ENCODE measurements around the gene NAALADL2. TPM values are rescaled to one million over a fixed set of nuclear protein-coding genes. Genes with fewer than 3 reads are reported as not detected.

The NAALADL2 gene
- polyA plus RNA-seq, 1 experiment: 6.3 TPM

DNA sequence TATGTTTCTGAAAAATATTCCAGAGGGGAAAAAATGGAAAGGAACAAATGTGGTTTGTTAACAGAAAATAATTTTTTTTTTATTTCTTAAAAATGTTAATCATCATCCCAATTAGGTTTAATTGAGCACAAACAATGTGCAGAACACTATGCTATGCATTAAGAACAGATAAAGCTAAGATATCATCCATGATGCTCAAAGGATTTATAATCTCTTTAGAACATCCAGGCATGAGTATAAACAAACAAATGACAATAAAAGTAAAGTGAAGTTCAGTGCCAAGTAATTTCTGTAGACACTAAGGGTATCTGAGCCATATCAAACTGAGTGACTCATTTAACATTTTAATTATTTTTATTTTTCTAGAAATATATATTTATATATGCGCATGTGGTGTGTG is 732.2 kb downstream of the NAALADL2 start:
- ChIA-PET POLR2A (no interaction called here), CTCF (no interaction called here)
- DNase-seq (ENCODE audit: low read depth, low spot score): no peak
- Histone ChIP-seq H3K27ac (ENCODE audit: low read depth, low read length) (no peak overlapping the region), H3K9me3 (ENCODE audit: control insufficient read depth, insufficient read depth, low read length) (no peaks in the 10 kb centered on the region; the same call in 1 of the 2 replicates), H3K4me3 (ENCODE audit: low read depth, low read length) (no peak overlapping the region), H3K27me3 (ENCODE audit: control insufficient read depth, insufficient read depth, low read length) (no peaks in the 10 kb centered on the region)
- TF ChIP-seq, protein P1, sequence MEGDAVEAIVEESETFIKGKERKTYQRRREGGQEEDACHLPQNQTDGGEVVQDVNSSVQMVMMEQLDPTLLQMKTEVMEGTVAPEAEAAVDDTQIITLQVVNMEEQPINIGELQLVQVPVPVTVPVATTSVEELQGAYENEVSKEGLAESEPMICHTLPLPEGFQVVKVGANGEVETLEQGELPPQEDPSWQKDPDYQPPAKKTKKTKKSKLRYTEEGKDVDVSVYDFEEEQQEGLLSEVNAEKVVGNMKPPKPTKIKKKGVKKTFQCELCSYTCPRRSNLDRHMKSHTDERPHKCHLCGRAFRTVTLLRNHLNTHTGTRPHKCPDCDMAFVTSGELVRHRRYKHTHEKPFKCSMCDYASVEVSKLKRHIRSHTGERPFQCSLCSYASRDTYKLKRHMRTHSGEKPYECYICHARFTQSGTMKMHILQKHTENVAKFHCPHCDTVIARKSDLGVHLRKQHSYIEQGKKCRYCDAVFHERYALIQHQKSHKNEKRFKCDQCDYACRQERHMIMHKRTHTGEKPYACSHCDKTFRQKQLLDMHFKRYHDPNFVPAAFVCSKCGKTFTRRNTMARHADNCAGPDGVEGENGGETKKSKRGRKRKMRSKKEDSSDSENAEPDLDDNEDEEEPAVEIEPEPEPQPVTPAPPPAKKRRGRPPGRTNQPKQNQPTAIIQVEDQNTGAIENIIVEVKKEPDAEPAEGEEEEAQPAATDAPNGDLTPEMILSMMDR (IDR thresholded peaks at IDR 0.05; ENCODE audit: low read depth, low read length): no peak

DNA sequence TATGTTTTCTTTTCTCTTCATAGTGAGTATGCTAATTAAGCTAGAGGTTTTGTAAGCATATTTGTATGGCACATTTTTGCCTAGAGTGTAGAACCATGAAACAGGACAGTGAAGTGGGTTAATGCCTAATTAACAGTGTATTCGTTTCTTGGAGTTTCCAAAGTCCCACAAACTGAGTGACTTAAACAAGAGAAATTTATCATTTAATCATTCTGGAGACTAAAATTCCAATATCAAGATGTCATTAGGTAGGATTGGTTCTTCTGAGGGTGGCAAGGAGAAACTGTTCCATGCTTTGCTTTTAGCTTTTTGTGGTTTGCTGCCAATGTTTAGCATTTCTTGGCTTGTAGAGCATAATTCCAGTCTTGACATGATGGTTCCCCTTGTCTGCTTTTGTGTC is 734.2 kb downstream of the NAALADL2 start:
- TF ChIP-seq, protein P1 (IDR thresholded peaks at IDR 0.05; ENCODE audit: low read depth, low read length): no peak
- Histone ChIP-seq H3K27me3 (ENCODE audit: control insufficient read depth, insufficient read depth, low read length) (no peaks in the 10 kb centered on the region), H3K9me3 (ENCODE audit: control insufficient read depth, insufficient read depth, low read length) (no peaks in the 10 kb centered on the region; the same call in 1 of the 2 replicates), H3K27ac (ENCODE audit: low read depth, low read length) (no peak overlapping the region), H3K4me3 (ENCODE audit: low read depth, low read length) (no peak overlapping the region)
- CTCF ChIA-PET: no interaction called here
- no peak for DNase-seq (ENCODE audit: low read depth, low spot score)
- POLR2A ChIA-PET: no interaction called here

DNA sequence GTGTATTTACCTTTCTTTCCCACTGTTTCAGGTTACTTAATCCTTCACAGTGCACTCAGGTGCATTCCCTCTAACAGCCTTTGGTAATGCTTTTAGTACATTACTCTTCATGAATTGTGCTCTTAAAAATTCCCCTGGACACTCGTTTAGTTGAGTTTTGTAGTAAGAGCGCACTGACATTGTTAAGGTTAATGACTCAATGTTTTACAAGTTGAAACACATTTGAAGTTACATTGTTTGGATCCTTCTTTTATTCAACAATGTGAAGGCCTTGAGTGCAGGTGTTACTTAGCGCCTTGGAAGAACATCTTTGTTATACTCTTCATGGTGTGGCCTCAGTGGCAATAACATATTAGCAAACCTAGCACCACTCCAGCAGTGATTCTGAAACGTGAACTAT is 739.6 kb downstream of the NAALADL2 start:
- Histone ChIP-seq H3K9me3 (ENCODE audit: control insufficient read depth, insufficient read depth, low read length) (no peaks in the 10 kb centered on the region; the same call in 1 of the 2 replicates), H3K27ac (ENCODE audit: low read depth, low read length) (no peak overlapping the region), H3K27me3 (ENCODE audit: control insufficient read depth, insufficient read depth, low read length) (no peaks in the 10 kb centered on the region), H3K4me3 (ENCODE audit: low read depth, low read length) (no peak overlapping the region)
- CTCF ChIA-PET: no interaction called here
- no peak for DNase-seq (ENCODE audit: low read depth, low spot score)
- TF ChIP-seq, protein P1 (IDR thresholded peaks at IDR 0.05; ENCODE audit: low read depth, low read length): no peak
- POLR2A ChIA-PET: no interaction called here

DNA sequence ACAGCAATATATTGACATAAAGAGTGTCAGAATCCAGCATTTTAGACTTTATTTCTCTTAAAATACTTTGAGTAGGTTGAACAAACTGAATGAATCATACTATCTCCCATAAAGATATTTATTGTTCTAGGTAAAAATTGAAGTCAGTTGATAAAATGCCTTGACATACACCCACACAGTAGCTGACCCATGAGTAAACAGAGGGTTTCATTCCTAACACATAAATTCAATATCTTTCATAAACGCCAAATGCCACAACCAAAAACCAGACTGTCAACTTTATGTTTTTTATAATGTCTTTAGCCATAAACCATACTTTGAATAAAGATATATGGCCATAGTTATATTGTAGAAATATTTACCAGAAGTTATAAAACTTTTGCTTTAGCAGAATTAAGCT is 742.4 kb downstream of the NAALADL2 start:
- Histone ChIP-seq H3K9me3 (ENCODE audit: control insufficient read depth, insufficient read depth, low read length) (no peaks in the 10 kb centered on the region; the same call in 1 of the 2 replicates), H3K4me3 (ENCODE audit: low read depth, low read length) (no peak overlapping the region), H3K27me3 (ENCODE audit: control insufficient read depth, insufficient read depth, low read length) (no peaks in the 10 kb centered on the region), H3K27ac (ENCODE audit: low read depth, low read length) (no peak overlapping the region)
- CTCF ChIA-PET: interaction anchor here (0.6 kb wide), 1 partner anchor 1437 kb away, joined by 5 read pairs; no protein-coding TSS in a partner anchor
- POLR2A ChIA-PET: no interaction called here
- TF ChIP-seq, protein P1 (IDR thresholded peaks at IDR 0.05; ENCODE audit: low read depth, low read length): no peak
- DNase-seq (ENCODE audit: low read depth, low spot score): no peak

DNA sequence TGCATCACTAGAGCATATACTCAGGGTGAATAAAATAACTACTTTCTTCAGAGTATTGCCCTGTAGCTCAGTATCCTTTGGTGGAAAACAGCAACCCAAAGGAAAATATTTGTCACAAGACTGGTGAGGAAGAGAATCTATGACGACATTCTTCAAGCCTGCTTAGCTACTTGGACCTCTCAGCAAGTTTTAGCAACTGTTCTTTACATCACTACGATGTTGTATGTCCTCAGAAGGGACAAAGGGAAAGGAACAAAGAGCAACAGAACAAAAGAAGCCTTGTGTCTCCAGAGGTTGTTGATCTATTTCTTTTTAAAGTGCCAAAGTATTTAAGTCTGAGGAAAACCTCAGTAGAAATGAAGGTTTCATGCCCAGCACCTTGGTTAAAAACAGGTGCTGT is 746.7 kb downstream of the NAALADL2 start:
- no peaks in the 10 kb centered on the region for H3K9me3 ChIP-seq (ENCODE audit: control insufficient read depth, insufficient read depth, low read length)
- TF ChIP-seq, protein P1 (IDR thresholded peaks at IDR 0.05; ENCODE audit: low read depth, low read length): no peak
- H3K27me3 ChIP-seq (ENCODE audit: control insufficient read depth, insufficient read depth, low read length): no peaks in the 10 kb centered on the region
- H3K4me3 ChIP-seq (ENCODE audit: low read depth, low read length): no peak overlapping the region
- H3K27ac ChIP-seq (ENCODE audit: low read depth, low read length): no peak overlapping the region
- CTCF ChIA-PET: no interaction called here
- no peak for DNase-seq (ENCODE audit: low read depth, low spot score)
- POLR2A ChIA-PET: no interaction called here
